Testis (tissue), 2 donors: ENCODE data around the gene PPIL1.

ENCODE experiments used
- POLR2A ChIP-seq: fragments of 450-650 bp; IDR thresholded peaks from one replicate; pipeline ENCODE4 v1.6.1; 2017; ENCODE audit warnings: antibody characterized with exemption, mild to moderate bottlenecking, moderate library complexity
- TF ChIP-seq, protein P1 (sequence below), 3 experiments: fragments of 450-650 bp in 2 of 3; fragments of 200-600 bp in 1 of 3; sonication (generic) in 1 of 3; IDR thresholded peaks; one replicate each; pipeline ENCODE4 v1.5.1; 2016 to 2019; ENCODE audit warnings: antibody characterized with exemption in 3 of 3, mild to moderate bottlenecking in 2 of 3, moderate library complexity in 1 of 3

DNA sequence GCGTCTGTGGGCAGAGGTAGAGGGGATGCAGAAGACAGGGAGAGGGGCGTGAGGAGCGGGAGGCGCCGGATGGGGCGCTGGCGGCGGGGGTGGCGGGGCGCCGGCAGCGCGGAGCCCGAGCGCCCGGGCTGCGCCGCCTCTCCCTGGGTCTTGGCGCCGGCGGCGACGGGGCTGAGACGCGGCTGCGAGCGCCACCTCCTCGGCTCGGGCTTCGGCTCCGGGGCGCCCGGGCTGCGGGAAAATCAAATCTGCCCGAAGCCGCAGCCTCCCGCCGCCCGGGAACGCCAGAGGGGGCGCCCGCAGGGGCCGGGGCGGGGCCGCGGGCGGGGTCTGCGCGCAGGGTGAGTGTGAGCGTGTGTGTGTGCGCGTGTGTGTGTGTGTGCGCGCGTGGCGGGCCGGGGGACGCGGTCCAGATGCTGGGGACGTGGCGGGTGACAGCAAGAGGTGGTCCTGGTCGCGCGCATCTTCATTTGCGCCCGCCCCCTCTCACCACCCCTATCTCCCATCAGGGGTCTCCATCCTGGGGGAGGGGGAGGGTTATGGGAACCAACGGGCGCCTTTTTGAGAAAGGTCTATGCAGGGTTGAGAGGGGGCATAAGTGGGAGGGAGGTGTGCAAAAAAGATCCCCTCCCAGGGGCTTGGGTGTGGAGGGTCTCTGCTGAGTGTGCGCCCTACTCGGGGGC, 34.7 kb downstream of the PPIL1 start:
- no peak for TF ChIP-seq POLR2A
- TF ChIP-seq, protein P1, sequence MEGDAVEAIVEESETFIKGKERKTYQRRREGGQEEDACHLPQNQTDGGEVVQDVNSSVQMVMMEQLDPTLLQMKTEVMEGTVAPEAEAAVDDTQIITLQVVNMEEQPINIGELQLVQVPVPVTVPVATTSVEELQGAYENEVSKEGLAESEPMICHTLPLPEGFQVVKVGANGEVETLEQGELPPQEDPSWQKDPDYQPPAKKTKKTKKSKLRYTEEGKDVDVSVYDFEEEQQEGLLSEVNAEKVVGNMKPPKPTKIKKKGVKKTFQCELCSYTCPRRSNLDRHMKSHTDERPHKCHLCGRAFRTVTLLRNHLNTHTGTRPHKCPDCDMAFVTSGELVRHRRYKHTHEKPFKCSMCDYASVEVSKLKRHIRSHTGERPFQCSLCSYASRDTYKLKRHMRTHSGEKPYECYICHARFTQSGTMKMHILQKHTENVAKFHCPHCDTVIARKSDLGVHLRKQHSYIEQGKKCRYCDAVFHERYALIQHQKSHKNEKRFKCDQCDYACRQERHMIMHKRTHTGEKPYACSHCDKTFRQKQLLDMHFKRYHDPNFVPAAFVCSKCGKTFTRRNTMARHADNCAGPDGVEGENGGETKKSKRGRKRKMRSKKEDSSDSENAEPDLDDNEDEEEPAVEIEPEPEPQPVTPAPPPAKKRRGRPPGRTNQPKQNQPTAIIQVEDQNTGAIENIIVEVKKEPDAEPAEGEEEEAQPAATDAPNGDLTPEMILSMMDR (IDR thresholded peaks at IDR 0.05), result peak in 2 of 3 experiments; percentile 11 to 26
